HFF-Myc (cell line): ENCODE measurements around the gene TUBB8.

ENCODE experiments used
- DNase-seq: peaks from one replicate; pipeline ENCODE4 v3.0.0-alpha.2; 2011; ENCODE audit warnings: low read depth; ENCODE audit errors: extremely low read depth
- H3K4me3 ChIP-seq: replicated peaks from 2 replicates; pipeline ENCODE4 v1.5.1; 2011; ENCODE audit warnings: low read depth, mild to moderate bottlenecking, control low read depth, low read length
- TF ChIP-seq, protein P1 (sequence below): IDR thresholded peaks from 2 replicates; pipeline ENCODE4 v1.5.1; 2012; ENCODE audit warnings: mild to moderate bottlenecking, low read depth, low read length, control low read depth; ENCODE audit errors: missing control alignments

The TUBB8 gene

DNA sequence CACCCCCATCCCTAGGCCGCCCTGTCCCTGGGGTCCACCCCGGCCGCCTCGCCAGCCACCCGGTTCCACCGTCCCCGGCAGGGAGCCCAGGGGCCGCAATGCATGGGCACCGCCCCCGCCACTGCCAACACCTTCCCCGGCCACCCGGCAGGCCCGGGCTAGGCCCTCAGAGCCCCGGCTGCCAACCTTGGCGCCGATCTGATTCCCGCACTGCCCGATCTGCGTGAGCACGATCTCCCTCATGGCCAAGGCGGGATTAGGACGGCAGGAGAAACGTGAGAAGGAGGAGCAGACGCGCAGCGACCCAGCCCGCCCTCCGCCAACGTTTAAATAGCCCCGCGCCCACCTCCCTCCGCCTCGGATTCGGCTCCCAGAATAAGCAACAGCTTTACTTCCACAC is at the start of gene TUBB8:
TUBB8 (minus strand) TSS at position 301 of the 400 bp plus-strand sequence; CDS start at position 243, 58 bp downstream.
- no peak for DNase-seq
- H3K4me3 ChIP-seq = no peak within 1 kb of the TSS
- TF ChIP-seq, protein P1, sequence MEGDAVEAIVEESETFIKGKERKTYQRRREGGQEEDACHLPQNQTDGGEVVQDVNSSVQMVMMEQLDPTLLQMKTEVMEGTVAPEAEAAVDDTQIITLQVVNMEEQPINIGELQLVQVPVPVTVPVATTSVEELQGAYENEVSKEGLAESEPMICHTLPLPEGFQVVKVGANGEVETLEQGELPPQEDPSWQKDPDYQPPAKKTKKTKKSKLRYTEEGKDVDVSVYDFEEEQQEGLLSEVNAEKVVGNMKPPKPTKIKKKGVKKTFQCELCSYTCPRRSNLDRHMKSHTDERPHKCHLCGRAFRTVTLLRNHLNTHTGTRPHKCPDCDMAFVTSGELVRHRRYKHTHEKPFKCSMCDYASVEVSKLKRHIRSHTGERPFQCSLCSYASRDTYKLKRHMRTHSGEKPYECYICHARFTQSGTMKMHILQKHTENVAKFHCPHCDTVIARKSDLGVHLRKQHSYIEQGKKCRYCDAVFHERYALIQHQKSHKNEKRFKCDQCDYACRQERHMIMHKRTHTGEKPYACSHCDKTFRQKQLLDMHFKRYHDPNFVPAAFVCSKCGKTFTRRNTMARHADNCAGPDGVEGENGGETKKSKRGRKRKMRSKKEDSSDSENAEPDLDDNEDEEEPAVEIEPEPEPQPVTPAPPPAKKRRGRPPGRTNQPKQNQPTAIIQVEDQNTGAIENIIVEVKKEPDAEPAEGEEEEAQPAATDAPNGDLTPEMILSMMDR = no peak

DNA sequence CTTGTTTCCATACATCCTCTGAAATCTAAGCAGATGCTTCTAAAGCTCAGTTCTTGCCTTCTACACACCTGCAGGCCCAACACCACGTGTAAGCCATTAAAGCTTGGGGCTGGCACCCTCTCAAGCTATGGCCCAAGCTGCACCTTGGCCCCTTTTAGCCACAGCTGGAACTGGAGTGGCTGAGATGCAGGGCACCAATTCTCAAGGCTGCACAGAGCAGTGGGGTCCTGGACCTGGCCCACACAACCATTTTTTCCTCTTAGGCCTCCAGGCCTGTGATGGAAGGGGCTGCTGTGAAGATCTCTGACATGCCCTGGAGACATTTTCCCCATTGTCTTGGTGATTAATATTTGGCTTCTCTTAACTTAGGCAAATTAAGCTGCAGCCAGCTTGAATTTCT is 47.4 kb upstream of the TUBB8 start:
- TF ChIP-seq, protein P1 = no peak

DNA sequence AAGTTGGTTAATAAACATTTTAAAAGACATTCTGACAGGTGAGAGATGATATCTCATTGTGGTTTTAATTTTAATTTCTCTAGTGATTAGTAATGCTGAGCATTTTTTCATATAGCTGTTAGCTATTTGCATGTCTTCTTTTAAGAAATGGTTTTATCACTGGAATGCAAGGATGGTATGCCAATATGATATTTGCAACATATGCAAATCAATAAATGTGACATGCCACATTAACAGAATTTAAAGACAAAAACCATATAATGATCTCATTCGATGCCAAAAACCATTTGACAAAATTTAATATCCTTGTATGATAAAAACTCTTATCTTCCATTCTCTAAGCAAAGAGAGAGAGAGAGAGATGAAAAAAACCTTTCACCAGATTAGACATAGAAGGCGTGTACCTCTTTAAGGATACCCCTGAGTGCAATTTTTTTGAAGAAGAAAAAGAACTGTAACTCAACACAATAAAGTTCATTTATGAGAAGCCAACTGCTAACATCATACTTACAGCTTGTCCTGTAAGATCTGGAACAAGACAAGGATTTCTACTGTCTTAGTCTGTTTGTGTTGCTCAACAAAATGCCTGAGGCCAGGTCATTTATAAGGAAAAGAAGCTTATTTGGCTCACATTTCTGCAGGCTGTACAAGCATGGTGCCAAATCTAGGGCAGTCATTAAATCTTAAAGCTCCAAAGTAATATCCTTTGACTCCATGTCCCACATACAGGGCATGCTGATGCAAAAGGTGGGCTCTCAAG is 46.4 kb upstream of the TUBB8 start:
- no peak for DNase-seq
- TF ChIP-seq, protein P1 = no peak
- no peak overlapping the region for H3K4me3 ChIP-seq

More for the DNA sequence above, 47.4 kb upstream of the TUBB8 start:
- H3K4me3 ChIP-seq = no peak overlapping the region
- DNase-seq = no peak

DNA sequence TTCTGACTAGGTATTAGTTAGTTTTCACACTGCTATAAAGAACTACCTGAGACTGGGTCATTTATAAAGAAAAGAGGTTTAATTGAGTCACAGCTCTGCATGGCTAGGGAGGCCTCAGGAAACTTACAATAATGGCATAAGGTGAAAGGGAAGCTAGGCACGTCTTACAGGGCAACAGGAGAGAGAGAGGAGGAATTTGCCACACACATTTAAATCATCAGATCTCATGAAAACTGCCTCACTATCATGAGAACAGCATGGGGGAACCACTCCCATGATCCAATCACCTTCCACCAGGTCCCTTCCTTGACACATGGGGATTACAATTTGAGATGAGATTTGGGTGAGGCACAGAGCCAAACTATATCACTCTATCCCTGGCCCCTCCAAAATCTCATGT is 45.5 kb upstream of the TUBB8 start:
- no peak for DNase-seq
- H3K4me3 ChIP-seq = no peak overlapping the region
- TF ChIP-seq, protein P1 = no peak

DNA sequence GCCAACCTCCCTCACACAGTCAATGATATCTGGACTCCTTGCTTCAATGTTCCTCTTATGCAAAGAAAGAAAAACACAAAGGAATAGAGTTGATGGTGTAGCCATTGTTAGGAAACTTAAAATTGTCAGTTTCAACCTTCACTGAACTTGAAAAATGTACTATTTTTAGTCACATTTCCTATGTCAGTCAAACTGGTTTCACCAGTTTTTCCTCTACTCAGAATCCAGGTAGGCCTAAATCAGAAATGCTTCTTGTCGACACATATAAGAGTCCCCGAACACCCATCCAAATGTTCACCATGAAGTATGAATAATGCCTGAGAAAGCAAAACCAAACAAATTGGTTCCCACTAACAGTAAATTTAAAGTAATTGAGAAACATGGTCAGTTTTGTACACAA is 43.8 kb upstream of the TUBB8 start:
- H3K4me3 ChIP-seq = no peak overlapping the region
- TF ChIP-seq, protein P1 = no peak
- DNase-seq = no peak

DNA sequence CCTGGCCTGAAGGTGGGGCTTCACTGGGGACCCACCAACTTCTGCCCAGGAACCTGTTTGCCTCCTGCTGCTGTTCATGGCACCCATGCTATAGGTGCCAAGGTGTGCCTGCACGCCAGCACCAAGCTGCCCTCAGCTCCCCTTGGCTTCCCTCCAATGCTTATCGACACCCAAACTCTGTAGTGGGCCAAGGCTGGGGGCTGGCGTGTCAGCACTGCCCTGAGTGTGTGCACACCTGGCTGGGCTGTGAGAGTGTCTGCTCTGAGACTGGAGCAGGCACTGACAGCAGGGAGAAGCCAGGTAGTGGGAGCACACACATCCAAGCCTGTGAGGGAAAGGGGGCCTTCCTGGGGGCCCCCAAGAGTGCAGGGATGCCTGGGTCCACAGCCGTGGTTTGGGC is 43.1 kb upstream of the TUBB8 start:
- no peak for DNase-seq
- H3K4me3 ChIP-seq = no peak overlapping the region
- TF ChIP-seq, protein P1 = no peak
